Measurements from ENCODE around the gene CMTM2. TPM values are rescaled to one million over a fixed set of nuclear protein-coding genes. Genes with fewer than 3 reads are reported as not detected.
A peak's percentile ranks its signal among the peaks of the same experiment; 100 is the strongest.
"Not testable (repeated sequence)": the region's sequence is repeated elsewhere in the genome, so short reads cannot be mapped to it uniquely, and the experiment has no call there.

CMTM2 gene
- total and polyA plus RNA-seq, 2 experiments from 2014 or later = 0.88 TPM; not detected in 1

DNA sequence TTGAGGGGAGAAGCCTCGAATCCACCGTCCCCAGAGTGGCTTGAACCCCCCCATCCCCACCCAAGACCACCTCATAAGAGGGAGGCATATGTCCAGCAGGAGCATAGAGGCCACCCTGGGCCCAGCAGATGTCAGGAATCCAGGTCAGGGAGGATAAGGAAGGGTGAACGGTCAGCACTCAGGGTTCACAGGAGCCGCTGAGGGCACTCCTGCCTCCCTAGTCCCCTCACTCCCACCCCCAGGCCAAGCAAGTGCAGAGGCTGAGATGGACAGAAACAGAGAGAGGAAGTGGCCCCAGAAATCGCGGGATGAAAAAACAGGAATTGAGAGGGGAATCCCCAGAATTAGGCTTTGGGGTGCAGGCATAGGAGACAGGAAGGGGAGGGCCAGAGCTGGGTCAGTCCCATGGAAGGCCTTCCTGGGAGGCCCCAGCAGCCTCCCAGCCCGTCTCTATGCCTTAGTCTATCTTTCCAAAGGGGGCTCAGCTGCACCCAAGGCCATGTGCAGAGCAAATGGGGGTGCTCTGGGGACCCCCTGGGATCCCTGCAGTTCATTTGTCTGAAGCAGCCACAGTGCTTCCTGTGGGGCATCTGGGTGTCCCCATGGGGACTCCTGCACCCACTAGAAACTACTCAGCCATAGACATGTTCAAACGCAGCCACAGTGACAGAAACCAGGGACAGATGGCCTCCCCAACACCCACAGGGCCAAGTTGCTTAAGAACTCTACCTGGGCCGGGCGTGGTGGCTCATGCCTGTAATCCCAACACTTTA is 26.9 kb downstream of the CMTM2 start:
- TF ChIP-seq, protein P1, sequence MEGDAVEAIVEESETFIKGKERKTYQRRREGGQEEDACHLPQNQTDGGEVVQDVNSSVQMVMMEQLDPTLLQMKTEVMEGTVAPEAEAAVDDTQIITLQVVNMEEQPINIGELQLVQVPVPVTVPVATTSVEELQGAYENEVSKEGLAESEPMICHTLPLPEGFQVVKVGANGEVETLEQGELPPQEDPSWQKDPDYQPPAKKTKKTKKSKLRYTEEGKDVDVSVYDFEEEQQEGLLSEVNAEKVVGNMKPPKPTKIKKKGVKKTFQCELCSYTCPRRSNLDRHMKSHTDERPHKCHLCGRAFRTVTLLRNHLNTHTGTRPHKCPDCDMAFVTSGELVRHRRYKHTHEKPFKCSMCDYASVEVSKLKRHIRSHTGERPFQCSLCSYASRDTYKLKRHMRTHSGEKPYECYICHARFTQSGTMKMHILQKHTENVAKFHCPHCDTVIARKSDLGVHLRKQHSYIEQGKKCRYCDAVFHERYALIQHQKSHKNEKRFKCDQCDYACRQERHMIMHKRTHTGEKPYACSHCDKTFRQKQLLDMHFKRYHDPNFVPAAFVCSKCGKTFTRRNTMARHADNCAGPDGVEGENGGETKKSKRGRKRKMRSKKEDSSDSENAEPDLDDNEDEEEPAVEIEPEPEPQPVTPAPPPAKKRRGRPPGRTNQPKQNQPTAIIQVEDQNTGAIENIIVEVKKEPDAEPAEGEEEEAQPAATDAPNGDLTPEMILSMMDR (IDR thresholded peaks at IDR 0.05; ENCODE audit: low read depth, low read length) = no peak
- Histone ChIP-seq H3K4me1 (ENCODE audit: low read depth) (peaks cover 15% of the 10 kb centered on the region), H3K4me3 (peak overlapping the region; percentile 79), H3K36me3 (peaks cover 14% of the 10 kb centered on the region), H3K27me3 (no peaks in the 10 kb centered on the region), H3K27ac (no peak overlapping the region), H3K9me3 (ENCODE audit: low read depth) (no peaks in the 10 kb centered on the region)
- no peak for DNase-seq (ENCODE audit: low read depth in 1 of 2, low spot score in 1 of 2)

DNA sequence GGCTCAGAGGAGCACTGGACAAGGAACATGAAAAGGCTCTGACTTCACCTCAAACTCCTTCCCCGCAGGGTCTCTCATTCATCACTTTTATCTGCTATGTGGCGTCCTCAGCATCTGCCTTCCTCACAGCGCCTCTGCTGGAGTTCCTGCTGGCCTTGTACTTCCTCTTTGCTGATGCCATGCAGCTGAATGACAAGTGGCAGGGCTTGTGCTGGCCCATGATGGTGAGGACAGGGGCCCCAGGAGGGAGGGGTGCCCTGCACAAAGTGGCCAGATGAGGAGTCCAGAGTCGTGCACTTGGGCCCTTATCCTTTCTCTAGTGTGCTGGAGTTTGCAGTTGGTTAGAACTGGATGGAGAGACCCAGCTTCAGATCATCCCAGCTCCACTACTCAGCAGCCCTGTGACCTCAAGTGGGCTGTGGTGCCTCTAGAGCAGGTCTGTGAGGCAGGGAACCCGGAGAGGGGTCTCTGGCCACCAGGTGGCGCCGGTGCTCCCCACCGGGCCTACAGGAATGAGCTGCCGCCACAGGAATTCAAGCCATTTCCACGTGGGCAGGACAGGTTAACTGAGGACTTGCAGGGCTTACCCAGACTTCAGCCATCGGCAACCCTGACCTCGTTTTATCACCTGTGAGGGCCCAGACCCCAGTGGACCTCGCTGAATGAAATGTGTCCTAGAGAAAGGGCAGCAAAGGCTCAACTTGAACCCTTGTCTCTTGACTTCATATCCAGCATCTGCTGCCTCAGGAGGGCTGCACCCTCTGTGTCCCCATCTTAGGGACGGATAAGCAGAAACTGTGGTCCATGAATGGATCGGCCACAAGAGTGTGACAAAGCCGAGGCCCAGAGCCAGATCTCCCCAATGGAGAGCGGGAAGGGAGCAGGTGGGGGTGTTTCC is 29.2 kb downstream of the CMTM2 start:
- no peaks in the 10 kb centered on the region for H3K27me3 ChIP-seq
- no peaks in the 10 kb centered on the region for H3K9me3 ChIP-seq (ENCODE audit: low read depth)
- DNase-seq (ENCODE audit: low read depth in 1 of 2, low spot score in 1 of 2) = peak; percentile 93 to 94
- peak overlapping the region; percentile 44 for H3K27ac ChIP-seq
- H3K36me3 ChIP-seq = peaks cover 25% of the 10 kb centered on the region
- H3K4me1 ChIP-seq (ENCODE audit: low read depth) = peaks cover 13% of the 10 kb centered on the region
- no peak overlapping the region for H3K4me3 ChIP-seq
- TF ChIP-seq, protein P1 (IDR thresholded peaks at IDR 0.05; ENCODE audit: low read depth, low read length) = peak; percentile 96

DNA sequence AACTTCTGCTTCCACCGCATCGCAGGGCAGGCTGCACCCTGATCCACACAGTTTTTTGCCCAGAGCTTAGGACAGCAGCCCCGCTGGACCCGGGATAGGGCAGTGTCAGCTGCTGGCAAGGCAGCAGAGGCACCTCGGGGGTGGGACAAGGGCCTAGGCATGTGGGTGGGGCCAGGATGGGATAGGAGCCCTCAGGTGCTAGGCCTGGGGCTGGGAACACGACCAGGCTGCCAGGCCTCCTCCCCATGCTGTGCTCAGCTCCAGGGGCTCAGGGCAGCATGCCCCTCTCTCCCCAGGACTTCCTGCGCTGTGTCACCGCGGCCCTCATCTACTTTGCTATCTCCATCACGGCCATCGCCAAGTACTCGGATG is 29.9 kb downstream of the CMTM2 start:
- DNase-seq (ENCODE audit: low read depth in 1 of 2, low spot score in 1 of 2) = no peak
- H3K27ac ChIP-seq = no peak overlapping the region
- H3K36me3 ChIP-seq = peaks cover 31% of the 10 kb centered on the region
- H3K4me3 ChIP-seq = no peak overlapping the region
- no peaks in the 10 kb centered on the region for H3K9me3 ChIP-seq (ENCODE audit: low read depth)
- H3K27me3 ChIP-seq = no peaks in the 10 kb centered on the region
- H3K4me1 ChIP-seq (ENCODE audit: low read depth) = peaks cover 8% of the 10 kb centered on the region
- TF ChIP-seq, protein P1 (IDR thresholded peaks at IDR 0.05; ENCODE audit: low read depth, low read length) = no peak

DNA sequence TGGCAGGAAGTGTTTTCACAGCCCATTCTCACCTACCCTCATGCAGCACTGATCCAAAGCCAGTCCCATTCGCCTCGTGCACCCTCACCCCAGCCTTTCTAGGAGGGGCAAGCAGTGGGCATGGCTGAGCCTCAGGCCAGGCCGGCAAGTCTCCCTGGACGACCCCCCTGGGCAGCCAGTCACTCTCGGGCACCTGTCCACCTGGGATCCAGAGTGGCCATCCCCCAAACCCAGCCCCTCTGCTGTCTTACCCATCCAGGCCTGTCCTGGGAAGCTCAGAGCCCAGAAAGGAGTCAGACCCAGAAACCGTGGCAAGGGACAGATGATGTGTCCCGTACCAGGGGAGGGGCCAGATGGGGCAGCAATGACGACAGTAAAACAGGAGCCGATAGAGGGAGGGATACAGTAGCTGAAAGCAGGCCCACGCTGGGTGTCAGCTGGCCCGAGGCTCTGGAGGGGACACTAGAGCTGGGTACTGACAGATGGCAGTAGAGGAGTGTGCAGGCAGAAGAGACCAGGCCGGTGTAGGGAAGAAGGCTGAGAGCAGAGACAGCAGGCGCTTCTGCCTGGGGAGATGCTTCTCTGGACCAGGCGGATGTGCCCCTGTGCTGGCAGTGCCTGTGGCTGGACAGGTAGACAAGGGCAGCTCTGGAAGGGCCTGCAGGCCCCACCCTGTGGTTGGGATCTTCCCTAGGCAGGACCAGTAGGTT is 31.0 kb downstream of the CMTM2 start:
- TF ChIP-seq, protein P1 (IDR thresholded peaks at IDR 0.05; ENCODE audit: low read depth, low read length) = no peak
- Histone ChIP-seq H3K27ac (no peak overlapping the region), H3K4me1 (ENCODE audit: low read depth) (peaks cover 8% of the 10 kb centered on the region), H3K36me3 (peaks cover 32% of the 10 kb centered on the region), H3K9me3 (ENCODE audit: low read depth) (no peaks in the 10 kb centered on the region), H3K27me3 (no peaks in the 10 kb centered on the region), H3K4me3 (no peak overlapping the region)
- DNase-seq (ENCODE audit: low read depth in 1 of 2, low spot score in 1 of 2) = no peak

DNA sequence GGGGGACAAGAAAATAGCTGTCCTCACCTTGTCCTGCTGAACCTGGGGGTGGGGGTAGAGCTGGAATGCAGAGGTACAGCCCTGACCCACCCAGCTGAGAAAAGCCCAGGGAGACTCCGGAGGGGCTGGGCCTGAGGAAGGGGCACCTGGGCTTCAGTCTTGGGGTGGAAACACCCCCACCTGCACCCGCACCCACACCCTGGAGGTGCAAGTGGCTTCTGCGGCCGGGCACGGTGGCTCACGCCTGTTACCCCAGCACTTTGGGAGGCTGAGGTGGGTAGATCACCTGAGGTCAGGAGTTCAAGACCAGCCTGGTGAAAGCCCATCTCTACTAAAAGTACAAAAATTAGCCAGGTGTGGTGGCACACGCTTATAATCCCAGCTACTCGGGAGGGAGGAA is 32.6 kb downstream of the CMTM2 start:
- H3K9me3 ChIP-seq (ENCODE audit: low read depth); H3K4me1 ChIP-seq (ENCODE audit: low read depth); H3K27ac ChIP-seq; H3K4me3 ChIP-seq; DNase-seq (ENCODE audit: low read depth in 1 of 2, low spot score in 1 of 2); H3K27me3 ChIP-seq: not testable (repeated sequence)
- peaks cover 32% of the 10 kb centered on the region for H3K36me3 ChIP-seq

Measured in cardiac muscle cell (in vitro differentiated cells and primary cell).